Pancreas (tissue), 10 donors: ENCODE measurements around the gene FMNL2. TPM values are rescaled to one million over a fixed set of nuclear protein-coding genes. Genes with fewer than 3 reads are reported as not detected.
A peak's percentile ranks its signal among the peaks of the same experiment; 100 is the strongest.

Experiments used
- ATAC-seq, 4 donors: fragments of 200-7000 bp; cut with Tn5 transposase; one replicate each; pipeline versions ENCODE4 v1.8.0 to v1.9.1; 2020; ENCODE audit warnings: mild to moderate bottlenecking in 4 of 4, moderate library complexity in 4 of 4
- DNase-seq, 6 donors: peaks; one replicate each; pipeline ENCODE4 v3.0.0-alpha.2; 2020
- FAIRE-seq: peaks from 2 replicates; lab custom pipeline; 2012; peaks lifted over from hg19 to GRCh38; lab: Jason Lieb, UNC
- H3K27ac ChIP-seq, 4 donors: fragments of 200-600 bp; sonication (generic); 1 replicate in 3 of 4; 2 replicates in 1 of 4; pipeline versions ENCODE4 v1.5.0 to v1.8.0; 2020
- H3K27me3 ChIP-seq, 4 donors: fragments of 200-600 bp; one replicate each; pipeline ENCODE4 v1.8.0; 2021
- H3K36me3 ChIP-seq, 3 donors: fragments of 200-600 bp; sonication (generic) in 1 of 3; one replicate each; pipeline versions ENCODE4 v1.5.0 to v1.8.0; 2020 to 2021
- H3K4me1 ChIP-seq, 3 donors: fragments of 200-600 bp; one replicate each; pipeline ENCODE4 v1.8.0; 2021
- H3K4me3 ChIP-seq, 4 donors: fragments of 200-600 bp; sonication (generic) in 2 of 4; one replicate each; pipeline versions ENCODE4 v1.5.0 to v1.8.0; 2020 to 2021
- H3K9me3 ChIP-seq, 4 donors: fragments of 200-600 bp; one replicate each; pipeline ENCODE4 v1.8.0; 2021
- WGBS, 2 donors: extraction: QIAGEN DNeasy Blood & Tissue Kit; methylation state at CpG; one replicate each; pipeline ENCODE4 v1.1.7; 2013; 5-methylcytosine and 5-hydroxymethylcytosine counted together
- intact Hi-C, 3 donors: fragments of 100-400 bp; cut with DNase I; formaldehyde crosslinking; loops; one replicate each; pipeline versions ENCODE4 v1.11.1 to v1.14.2; 2022
- polyA plus RNA-seq, 2 donors: library from polyadenylated mRNA; stranded (reverse); fragments of 200-250 nt; gene quantifications; one replicate each; pipeline ENCODE4 v1.2.3, GENCODE V29; 2013
- total RNA-seq, 6 donors: library from RNA; stranded (reverse); fragmentation: NEBNext Ultra II Directional in 4 of 6; extraction: Animal tissue kit (Norgen Biotek cat#: 25700) in 4 of 6; gene quantifications; one replicate each; pipeline versions ENCODE4 v1.2.1 to v1.2.4, GENCODE V29; 2021 to 2023
- TF ChIP-seq, protein P1 (sequence below), 4 donors: fragments of 200-600 bp; sonication (generic) in 3 of 4; IDR thresholded peaks; one replicate each; pipeline versions ENCODE4 v1.5.0 to v1.8.0; 2021; ENCODE audit warnings: antibody characterized with exemption in 4 of 4
- donor health status: healthy with polysubstance abuse.
- donor health status: DM: no; HTN: no; CAD: no; lungs with moderate emphysema.
- donor health status: DM: no; HTN: no; CAD: no.
- donor health status: control.
- donor health status: control.
- donor health status: Bipolar disorder and iron deficiency.
- donor health status: DM: yes; HTN: yes; CAD: no.
- donor health status: DM: no; HTN: no; CAD: no.
- donor health status: DM: no; HTN: no; CAD: no.
- donor health status: DM: yes; HTN: yes; CAD: no.

FMNL2 gene
- total and polyA plus RNA-seq, 8 donors, result 7.5 to 22.3 (median 11.3) TPM

DNA sequence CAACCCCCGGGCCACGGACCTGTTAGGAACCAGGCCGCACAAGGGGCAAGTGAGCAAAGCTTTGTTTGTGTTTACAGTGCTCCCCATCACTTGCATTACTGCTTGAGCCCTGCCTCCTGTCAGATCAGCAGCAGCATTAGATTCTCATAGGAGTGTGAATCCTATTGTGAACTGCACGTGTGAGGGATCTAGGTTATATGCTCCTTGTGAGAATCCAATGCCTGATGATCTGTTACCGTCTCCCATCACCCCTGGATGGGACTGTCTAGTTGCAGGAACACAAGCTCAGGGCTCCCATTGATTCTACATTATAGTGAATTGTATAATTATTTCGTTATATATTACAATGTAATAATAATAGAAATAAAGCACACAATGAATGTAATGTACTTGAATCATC is 125.6 kb downstream of the FMNL2 start:
- Histone ChIP-seq H3K4me3 (no peak overlapping the region), H3K27ac (no peak overlapping the region), H3K9me3 (no peaks in the 10 kb centered on the region), H3K36me3 (no peaks in the 10 kb centered on the region), H3K27me3 (no peaks in the 10 kb centered on the region), H3K4me1 (peaks cover 0 to 6% (median 4%) of the 10 kb centered on the region in 3 donors)
- no peak for DNase-seq
- ATAC-seq, result no peak
- WGBS, 2 donors, result 93 to 95% methylated on average over 6 of the region's 6 CpGs
- FAIRE-seq, result no peak
- TF ChIP-seq, protein P1, sequence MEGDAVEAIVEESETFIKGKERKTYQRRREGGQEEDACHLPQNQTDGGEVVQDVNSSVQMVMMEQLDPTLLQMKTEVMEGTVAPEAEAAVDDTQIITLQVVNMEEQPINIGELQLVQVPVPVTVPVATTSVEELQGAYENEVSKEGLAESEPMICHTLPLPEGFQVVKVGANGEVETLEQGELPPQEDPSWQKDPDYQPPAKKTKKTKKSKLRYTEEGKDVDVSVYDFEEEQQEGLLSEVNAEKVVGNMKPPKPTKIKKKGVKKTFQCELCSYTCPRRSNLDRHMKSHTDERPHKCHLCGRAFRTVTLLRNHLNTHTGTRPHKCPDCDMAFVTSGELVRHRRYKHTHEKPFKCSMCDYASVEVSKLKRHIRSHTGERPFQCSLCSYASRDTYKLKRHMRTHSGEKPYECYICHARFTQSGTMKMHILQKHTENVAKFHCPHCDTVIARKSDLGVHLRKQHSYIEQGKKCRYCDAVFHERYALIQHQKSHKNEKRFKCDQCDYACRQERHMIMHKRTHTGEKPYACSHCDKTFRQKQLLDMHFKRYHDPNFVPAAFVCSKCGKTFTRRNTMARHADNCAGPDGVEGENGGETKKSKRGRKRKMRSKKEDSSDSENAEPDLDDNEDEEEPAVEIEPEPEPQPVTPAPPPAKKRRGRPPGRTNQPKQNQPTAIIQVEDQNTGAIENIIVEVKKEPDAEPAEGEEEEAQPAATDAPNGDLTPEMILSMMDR (IDR thresholded peaks at IDR 0.05), result no peak
- intact Hi-C loops, result no loop called here

DNA sequence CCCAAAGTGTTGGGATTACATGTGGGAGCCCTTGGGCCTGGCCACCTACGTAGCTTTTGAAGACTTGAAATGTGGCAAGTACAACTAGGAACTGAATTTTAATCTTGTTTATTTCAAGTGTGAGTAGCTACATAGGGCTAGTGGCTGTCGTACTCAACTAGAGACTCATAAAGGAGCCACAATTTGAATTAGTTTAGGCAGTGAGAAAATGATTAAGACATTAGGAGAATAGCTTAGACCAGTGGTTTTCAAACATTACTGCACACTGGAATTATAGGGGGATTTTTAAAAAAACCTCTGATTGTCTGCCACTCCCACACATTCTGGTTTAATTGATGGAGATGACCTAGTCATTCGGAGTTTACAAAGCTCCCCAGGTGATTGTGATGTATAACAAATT is 127.1 kb downstream of the FMNL2 start:
- Histone ChIP-seq H3K9me3 (no peaks in the 10 kb centered on the region), H3K27ac (no peak overlapping the region), H3K4me3 (no peak overlapping the region), H3K36me3 (no peaks in the 10 kb centered on the region), H3K4me1 (peaks cover 0 to 6% (median 4%) of the 10 kb centered on the region in 3 donors), H3K27me3 (no peaks in the 10 kb centered on the region)
- intact Hi-C loops, result no loop called here
- DNase-seq (no peak), ATAC-seq (no peak), FAIRE-seq (no peak)
- TF ChIP-seq, protein P1 (IDR thresholded peaks at IDR 0.05), result no peak
- 94 to 95% methylated on average over 3 of the region's 3 CpGs for WGBS, 2 donors

DNA sequence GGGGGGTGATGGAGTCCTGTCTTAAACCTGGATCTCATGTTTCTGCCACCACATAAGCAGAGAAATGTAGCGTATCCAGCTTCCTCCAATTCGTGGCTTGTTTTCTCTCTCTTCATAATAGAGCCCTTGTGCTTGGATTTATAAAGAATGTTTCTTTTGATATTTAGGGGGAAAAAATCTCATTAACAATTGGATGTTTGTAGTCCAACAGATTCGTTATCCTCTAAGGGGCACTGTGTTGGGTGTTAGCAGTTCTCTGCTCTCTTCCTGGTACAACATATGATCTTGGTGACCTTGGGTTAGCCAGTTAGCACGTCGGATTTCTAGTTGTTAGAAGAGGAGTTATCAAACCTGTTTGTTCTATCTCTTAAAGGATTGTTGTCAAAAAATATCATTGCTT is 127.8 kb downstream of the FMNL2 start:
- intact Hi-C loops, result no loop called here
- ATAC-seq, result peak in 2 of 4 donors; percentile 63 to 65
- Histone ChIP-seq H3K27me3 (no peaks in the 10 kb centered on the region), H3K4me3 (no peak overlapping the region), H3K36me3 (no peaks in the 10 kb centered on the region), H3K9me3 (no peaks in the 10 kb centered on the region), H3K4me1 (peaks cover 0 to 8% (median 6%) of the 10 kb centered on the region in 3 donors), H3K27ac (no peak overlapping the region)
- DNase-seq, result no peak
- 37 to 43% methylated on average over 5 of the region's 5 CpGs for WGBS, 2 donors
- TF ChIP-seq, protein P1 (IDR thresholded peaks at IDR 0.05), result no peak
- FAIRE-seq, result no peak

DNA sequence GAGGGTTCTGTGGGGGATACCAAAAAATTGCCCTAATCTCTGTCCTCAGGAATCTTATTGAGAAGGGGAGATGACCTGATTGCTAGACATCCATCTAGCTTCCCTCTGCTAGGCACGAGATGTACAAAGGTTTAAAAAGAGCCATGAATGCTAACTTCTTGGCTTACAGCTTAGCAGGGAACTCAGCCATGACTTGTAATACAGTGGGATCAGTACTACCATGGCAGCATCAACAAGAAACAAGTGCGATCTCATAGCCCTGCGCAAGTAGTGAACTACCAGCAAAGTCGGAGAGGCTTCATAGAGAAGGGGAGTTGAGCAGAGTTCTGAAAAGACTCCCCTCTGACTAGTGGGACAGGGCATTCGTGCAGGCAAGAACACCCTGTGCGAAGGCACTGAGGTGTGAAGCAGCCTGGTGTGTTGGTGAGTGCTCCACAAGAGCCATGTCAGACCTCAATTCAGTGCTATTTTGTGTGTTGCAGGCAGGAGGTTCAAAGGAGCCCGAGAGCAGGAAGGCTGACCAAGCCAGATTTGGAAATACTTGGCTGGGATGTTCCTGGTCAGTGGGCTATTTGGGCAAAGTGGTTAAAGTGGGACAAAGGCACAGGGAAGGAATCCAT is 130.0 kb downstream of the FMNL2 start:
- intact Hi-C loops, result no loop called here
- H3K4me1 ChIP-seq, result peaks cover 3 to 19% (median 6%) of the 10 kb centered on the region in 3 donors
- WGBS, 2 donors, result 93 to 96% methylated on average over 7 of the region's 7 CpGs
- H3K36me3 ChIP-seq, result no peaks in the 10 kb centered on the region
- DNase-seq (no peak), ATAC-seq (no peak), FAIRE-seq (no peak)
- no peak overlapping the region for H3K27ac ChIP-seq
- no peaks in the 10 kb centered on the region for H3K27me3 ChIP-seq
- TF ChIP-seq, protein P1 (IDR thresholded peaks at IDR 0.05), result no peak
- H3K4me3 ChIP-seq, result no peak overlapping the region
- no peaks in the 10 kb centered on the region for H3K9me3 ChIP-seq

DNA sequence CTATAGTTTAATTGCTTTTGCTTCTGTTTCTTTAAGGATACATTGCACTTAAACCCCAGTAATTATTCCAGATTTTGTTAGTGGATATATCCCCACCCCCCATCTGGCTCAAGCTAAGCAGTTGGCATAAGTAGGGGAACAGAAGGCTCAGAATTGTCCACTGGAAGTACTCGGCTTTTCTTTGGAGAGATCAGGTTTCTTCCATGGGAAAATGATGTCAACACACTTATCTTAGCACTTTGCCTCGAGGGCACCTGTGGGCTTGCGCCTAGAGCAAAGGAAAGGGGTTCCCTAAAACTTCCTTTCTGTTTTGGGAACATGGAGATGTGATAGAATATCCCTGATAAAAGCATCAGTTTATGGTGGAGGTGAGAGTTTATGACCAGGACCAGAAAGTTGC is 130.6 kb downstream of the FMNL2 start:
- intact Hi-C loops, result no loop called here
- Histone ChIP-seq H3K9me3 (no peaks in the 10 kb centered on the region), H3K36me3 (no peaks in the 10 kb centered on the region), H3K27ac (no peak overlapping the region), H3K27me3 (no peaks in the 10 kb centered on the region), H3K4me1 (peaks cover 3 to 21% (median 6%) of the 10 kb centered on the region in 3 donors), H3K4me3 (no peak overlapping the region)
- DNase-seq, result no peak
- ATAC-seq, result peak in 1 of 4 donors; percentile 14
- TF ChIP-seq, protein P1 (IDR thresholded peaks at IDR 0.05), result no peak
- FAIRE-seq, result no peak
- WGBS, 2 donors, result 38 to 55% methylated on average over 3 of the region's 3 CpGs
